Muscle of leg (tissue), 11 donors: Measurements from ENCODE around the gene ADAM11. TPM values are rescaled to one million over a fixed set of nuclear protein-coding genes. Genes with fewer than 3 reads are reported as not detected.

Experiments
- DNase-seq: peaks from one replicate; pipeline ENCODE4 v3.0.0; 2013
- H3K27ac ChIP-seq: one replicate; pipeline ENCODE4 v1.5.1; 2013; ENCODE audit warnings: mild to moderate bottlenecking, low read length, control low read depth
- H3K27me3 ChIP-seq: one replicate; pipeline ENCODE4 v1.6.1; 2013; ENCODE audit warnings: low read length; ENCODE audit not compliant: control insufficient read depth, insufficient read depth
- H3K36me3 ChIP-seq: one replicate; pipeline ENCODE4 v1.6.1; 2013; ENCODE audit warnings: low read length; ENCODE audit not compliant: control insufficient read depth, insufficient read depth
- H3K4me1 ChIP-seq: one replicate; pipeline ENCODE4 v1.6.1; 2013; ENCODE audit warnings: low read length; ENCODE audit not compliant: control insufficient read depth, insufficient read depth
- H3K4me3 ChIP-seq: one replicate; pipeline ENCODE4 v1.5.1; 2013; ENCODE audit warnings: low read length, control low read depth
- H3K9me3 ChIP-seq: replicated peaks from 2 replicates; pipeline ENCODE4 v1.6.1; 2013; ENCODE audit warnings: low read depth, low read length; ENCODE audit not compliant: control insufficient read depth
- WGBS: methylation state at CpG from one replicate; pipeline ENCODE4 v1.1.5; 2013; ENCODE audit warnings: missing lambda C conversion rate; ENCODE audit not compliant: insufficient coverage; 5-methylcytosine and 5-hydroxymethylcytosine counted together
- polyA plus RNA-seq, 8 donors: library from polyadenylated mRNA; unstranded; fragments of 120-200 nt; gene quantifications; one replicate each; pipeline versions ENCODE4 v1.2.1 to v1.2.3, GENCODE V29; 2013; ENCODE audit warnings: inconsistent platforms in 1 of 8, low replicate concordance in 1 of 8; ENCODE audit not compliant: insufficient read length in 8 of 8, insufficient read depth in 1 of 8
- total RNA-seq: library from RNA; stranded (reverse); fragments of 120-200 nt; gene quantifications from one replicate; pipeline ENCODE4 v1.2.4, GENCODE V29; 2013

The ADAM11 gene
- total and polyA plus RNA-seq, 9 donors, result 1.3 to 4.3 (median 2.3) TPM

DNA sequence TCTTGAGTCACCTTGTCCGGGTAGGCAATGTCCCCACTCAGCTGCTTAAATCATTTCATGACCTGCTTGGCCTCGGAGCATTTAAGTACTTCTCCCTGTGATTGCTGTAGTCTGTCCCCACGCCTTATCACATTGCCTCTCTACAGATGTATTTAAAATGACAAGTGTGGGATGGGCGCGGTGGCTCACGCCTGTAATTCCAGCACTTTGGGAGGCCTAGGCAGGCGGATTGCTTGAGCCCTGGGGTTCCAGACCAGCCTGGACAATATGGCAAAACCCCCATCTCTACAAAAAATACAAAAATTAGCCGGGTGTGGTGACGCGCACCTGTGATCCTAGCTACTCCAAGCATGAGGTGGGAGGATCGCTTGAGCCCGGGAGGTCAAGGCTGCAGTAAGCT is 72.6 kb downstream of the ADAM11 start:
- WGBS, result 84% methylated on average over 9 of the region's 12 CpGs
- Histone ChIP-seq H3K4me3 (no peak overlapping the region), H3K27ac (no peak overlapping the region), H3K36me3 (no peaks in the 10 kb centered on the region), H3K9me3 (no peaks in the 10 kb centered on the region), H3K4me1 (peaks cover 6% of the 10 kb centered on the region), H3K27me3 (peaks cover 2% of the 10 kb centered on the region)
- DNase-seq, result no peak

Other genes starting within 250 kb of the ADAM11 start
- gene FZD2, start 201.5 kb upstream of the ADAM11 start, total RNA-seq, result 6.8 TPM
- gene FZD2, start 201.5 kb upstream of the ADAM11 start, polyA plus RNA-seq, result 10 to 100 TPM; 18.0 to 30.4 (median 26.1) TPM
- gene MEIOC, start 102.5 kb upstream of the ADAM11 start, total RNA-seq, result 0.27 TPM
- 1 to 10 TPM in 6 of 8 donors, under 1 TPM in 2; 0.93 to 1.8 (median 1.5) TPM for gene MEIOC, start 102.5 kb upstream of the ADAM11 start, polyA plus RNA-seq
- gene CCDC43, start 69.2 kb upstream of the ADAM11 start, total RNA-seq, result 35.3 TPM
- gene CCDC43, start 69.2 kb upstream of the ADAM11 start, polyA plus RNA-seq, result 10 to 100 TPM; 25.6 to 36.3 (median 30.8) TPM
- 4.1 TPM for gene DBF4B, start 50.3 kb upstream of the ADAM11 start, total RNA-seq
- gene DBF4B, start 50.3 kb upstream of the ADAM11 start, polyA plus RNA-seq, result 10 to 100 TPM in 2 of 8 donors, 1 to 10 TPM in 6; 6.0 to 11.3 (median 7.8) TPM
- gene GJC1, start 71.3 kb downstream of the ADAM11 start, total RNA-seq, result 22.1 TPM
- gene GJC1, start 71.3 kb downstream of the ADAM11 start, polyA plus RNA-seq, result 10 to 100 TPM; 19.3 to 35.4 (median 24.3) TPM
- gene HIGD1B, start 88.9 kb downstream of the ADAM11 start, total RNA-seq, result 6.6 TPM
- 1 to 10 TPM; 3.4 to 5.8 (median 4.1) TPM for gene HIGD1B, start 88.9 kb downstream of the ADAM11 start, polyA plus RNA-seq
- 53.4 TPM for gene EFTUD2, start 140.5 kb downstream of the ADAM11 start, total RNA-seq
- 10 to 100 TPM; 59.2 to 76.4 (median 68.8) TPM for gene EFTUD2, start 140.5 kb downstream of the ADAM11 start, polyA plus RNA-seq
- gene GFAP, start 156.5 kb downstream of the ADAM11 start, total RNA-seq, result 0.35 TPM
- gene GFAP, start 156.5 kb downstream of the ADAM11 start, polyA plus RNA-seq, result 1 to 10 TPM in 1 of 8 donors, under 1 TPM in 7; 0.12 to 1.1 (median 0.24) TPM
- 1.9 TPM for gene KIF18B, start 188.8 kb downstream of the ADAM11 start, total RNA-seq
- 10 to 100 TPM in 4 of 8 donors, 1 to 10 TPM in 4; 7.4 to 12.2 (median 9.6) TPM for gene KIF18B, start 188.8 kb downstream of the ADAM11 start, polyA plus RNA-seq
- 5.3 TPM for gene C1QL1, start 209.3 kb downstream of the ADAM11 start, total RNA-seq
- gene C1QL1, start 209.3 kb downstream of the ADAM11 start, polyA plus RNA-seq, result 10 to 100 TPM in 1 of 8 donors, 1 to 10 TPM in 6, under 1 TPM in 1; 0.82 to 11.1 (median 2.4) TPM